Retinal pigment epithelial cell (primary cell): ENCODE results near the gene ADGRB2.

Experiments
- DNase-seq: peaks from one replicate; pipeline ENCODE4 v3.0.0-alpha.2; 2010; ENCODE audit warnings: low read depth
- H3K4me3 ChIP-seq: 2 replicates; pipeline ENCODE4 v1.5.1; 2011; ENCODE audit warnings: mild to moderate bottlenecking, low read length, control low read depth, moderate library complexity
- CTCF ChIP-seq: conservative IDR thresholded peaks from 2 replicates; pipeline ENCODE4 v1.5.1; 2011; ENCODE audit warnings: low read depth, low read length, control low read depth, inconsistent platforms

ADGRB2 gene

DNA sequence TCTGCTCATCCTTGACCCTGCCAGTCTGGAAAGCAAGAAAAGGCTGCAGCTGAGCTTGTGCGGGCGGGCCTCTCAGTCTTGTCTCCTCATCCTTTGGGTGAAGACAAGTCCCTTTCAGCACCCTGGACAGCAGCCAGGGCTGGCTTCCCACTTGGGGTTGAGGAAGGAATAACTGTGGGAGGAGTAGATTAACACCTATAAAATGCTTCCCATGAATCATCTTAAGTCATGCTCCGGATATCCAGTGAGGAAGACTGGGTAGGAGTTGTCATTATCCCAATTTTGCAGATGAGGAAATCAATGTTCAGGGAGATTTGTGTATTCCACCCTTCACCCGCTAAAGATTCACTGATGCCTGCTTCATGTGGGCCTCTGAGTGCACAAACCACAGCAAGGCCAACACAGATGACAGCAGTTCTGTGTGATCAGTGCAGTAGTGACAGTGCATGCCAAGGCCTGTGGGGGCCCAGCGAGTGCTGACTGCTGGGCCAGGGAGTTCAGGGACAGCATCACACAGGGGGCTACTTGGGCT lies 40.2 kb downstream of the ADGRB2 start:
- TF ChIP-seq CTCF = no peak
- no peak overlapping the region for H3K4me3 ChIP-seq
- DNase-seq = no peak

GRCh38 chr1:31718327-31718897 lies 45.7 kb downstream of the ADGRB2 start:
- no peak for DNase-seq
- no peak for TF ChIP-seq CTCF
- no peak overlapping the region for H3K4me3 ChIP-seq

DNA sequence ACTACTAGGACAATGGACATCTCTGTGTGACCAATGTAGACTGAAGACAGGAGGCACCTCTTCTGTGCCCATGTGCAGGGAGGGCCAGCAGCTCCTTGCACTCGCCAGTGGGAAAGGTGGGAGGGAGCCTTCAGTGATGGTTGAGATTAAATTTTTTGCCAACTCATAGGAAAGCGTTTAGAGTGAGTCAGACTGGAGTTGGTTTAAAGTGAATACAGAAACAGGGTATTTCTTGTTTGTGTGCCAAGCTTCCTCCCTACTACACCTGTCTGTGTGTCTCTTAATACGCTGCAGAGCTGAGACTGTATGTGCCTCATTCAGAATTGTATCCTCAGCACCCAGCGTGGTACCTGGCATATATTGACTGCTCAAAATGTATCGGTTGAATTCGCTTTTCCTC lies 46.8 kb downstream of the ADGRB2 start:
- H3K4me3 ChIP-seq = no peak overlapping the region
- no peak for DNase-seq
- no peak for TF ChIP-seq CTCF

DNA sequence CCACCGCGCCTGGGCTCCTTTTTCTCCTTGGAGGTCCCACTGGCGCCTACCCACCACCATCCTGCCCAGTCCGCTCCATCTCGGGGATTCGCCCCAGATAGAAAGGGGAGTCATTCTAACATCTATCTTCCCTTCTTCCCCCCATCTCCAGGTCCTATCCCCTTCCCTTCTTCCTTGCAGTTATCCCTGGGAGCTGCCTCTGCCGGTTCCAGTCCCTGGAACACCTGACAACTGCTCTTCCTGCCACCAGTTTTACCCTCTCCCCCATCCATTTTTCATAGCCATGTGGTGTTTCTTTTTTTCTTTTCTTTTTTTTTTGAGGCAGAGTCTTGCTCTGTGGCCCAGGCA lies 48.3 kb downstream of the ADGRB2 start:
- H3K4me3 ChIP-seq = no peak overlapping the region
- no peak for TF ChIP-seq CTCF
- no peak for DNase-seq

- peak overlapping the region; percentile 39 for H3K4me3 ChIP-seq
- DNase-seq = peak; percentile 66
- peak; percentile 93 for TF ChIP-seq CTCF
Observed at GRCh38 chr1:31715087-31715872, 48.9 kb downstream of the ADGRB2 start.

DNA sequence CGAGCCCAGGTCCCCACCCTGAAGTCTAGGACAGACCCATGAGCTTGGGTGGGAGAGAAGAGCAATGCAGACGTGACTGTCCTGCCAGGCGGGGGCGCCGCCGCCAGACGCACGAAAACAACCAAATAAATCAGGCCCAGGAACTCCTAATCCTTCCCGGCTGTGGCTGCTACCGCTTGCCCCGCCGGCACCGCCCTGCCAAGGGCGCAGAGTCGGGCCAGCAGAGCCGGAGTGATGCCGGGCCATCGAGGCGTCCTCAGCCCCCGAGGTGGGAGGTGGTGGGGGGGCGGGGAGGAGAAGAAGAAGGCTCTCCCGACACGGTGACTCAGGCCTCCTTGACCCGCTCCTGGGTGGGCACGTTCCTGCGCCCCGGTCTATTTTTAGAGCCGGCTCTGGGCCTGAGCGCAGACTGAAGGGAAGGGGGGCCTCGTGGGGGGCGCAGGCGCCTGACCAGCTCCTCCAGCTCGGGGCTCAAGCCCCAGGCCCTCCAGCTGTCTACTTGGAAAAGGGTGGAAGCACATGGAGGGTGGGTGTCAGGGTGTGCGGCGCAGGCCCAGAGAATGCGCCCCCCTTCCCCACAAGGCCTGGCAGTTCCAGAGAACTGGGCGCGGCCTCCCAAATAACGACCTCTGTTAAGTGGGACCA lies 49.6 kb downstream of the ADGRB2 start:
- peak overlapping the region; percentile 39 for H3K4me3 ChIP-seq
- no peak for DNase-seq

More for the DNA sequence above, 49.6 kb downstream of the ADGRB2 start:
- TF ChIP-seq CTCF = peak; percentile 66
